CD4-positive, CD25-positive, alpha-beta regulatory T cell (primary cell): ENCODE results near the gene PRKCE. TPM values are rescaled to one million over a fixed set of nuclear protein-coding genes. Genes with fewer than 3 reads are reported as not detected.
A peak's percentile ranks its signal among the peaks of the same experiment; 100 is the strongest.

Experiments
- ATAC-seq, 2 donors: fragments of 150-1000 bp; cut with Tn5 transposase; one replicate each; pipeline ENCODE4 v1.10.0; 2021; ENCODE audit warnings: low read depth in 2 of 2, moderate number of reproducible peaks in 2 of 2, moderate library complexity in 1 of 2
- DNase-seq, 3 donors: peaks; one replicate each; pipeline versions ENCODE4 v3.0.0 to v3.0.0-alpha.2; 2012 to 2022; ENCODE audit warnings: mixed read lengths in 1 of 3
- H3K27ac ChIP-seq: one replicate; pipeline ENCODE4 v1.7.0; 2013; ENCODE audit warnings: mild to moderate bottlenecking, low read length; ENCODE audit not compliant: insufficient read depth, poor library complexity, severe bottlenecking
- H3K27me3 ChIP-seq: one replicate; pipeline ENCODE4 v1.7.0; 2013; ENCODE audit warnings: low read length; ENCODE audit not compliant: control insufficient read depth, insufficient read depth
- H3K36me3 ChIP-seq: one replicate; pipeline ENCODE4 v1.7.0; 2013; ENCODE audit warnings: mild to moderate bottlenecking, low read length, moderate library complexity; ENCODE audit not compliant: control insufficient read depth, insufficient read depth
- H3K4me1 ChIP-seq: 2 replicates; pipeline ENCODE4 v1.7.0; 2013; ENCODE audit warnings: mild to moderate bottlenecking, low read length; ENCODE audit not compliant: insufficient read depth, control insufficient read depth, poor library complexity, severe bottlenecking
- H3K4me3 ChIP-seq: one replicate; pipeline ENCODE4 v1.7.0; 2013; ENCODE audit warnings: low read depth, mild to moderate bottlenecking, low read length, moderate library complexity
- H3K9me3 ChIP-seq, 2 experiments: 1 replicate in 1 of 2; 2 replicates in 1 of 2; pipeline ENCODE4 v1.7.0; 2013; ENCODE audit warnings: low read length in 2 of 2, mild to moderate bottlenecking in 1 of 2, moderate library complexity in 1 of 2; ENCODE audit not compliant: control insufficient read depth in 2 of 2
- H3K27ac Mint-ChIP-seq, 3 donors: one replicate each; pipeline ENCODE4 v1.8.0; 2020 to 2022; ENCODE audit warnings: mild to moderate bottlenecking in 3 of 3, mixed read lengths in 3 of 3, moderate library complexity in 2 of 3
- H3K27me3 Mint-ChIP-seq: one replicate; pipeline ENCODE4 v1.8.0; 2022; ENCODE audit warnings: mild to moderate bottlenecking, mixed read lengths
- H3K36me3 Mint-ChIP-seq: one replicate; pipeline ENCODE4 v1.8.0; 2020; ENCODE audit warnings: mixed read lengths
- H3K4me1 Mint-ChIP-seq, 4 donors: one replicate each; pipeline ENCODE4 v1.8.0; 2020 to 2022; ENCODE audit warnings: mixed read lengths in 4 of 4, mild to moderate bottlenecking in 1 of 4
- H3K4me3 Mint-ChIP-seq, 4 donors: one replicate each; pipeline ENCODE4 v1.8.0; 2020 to 2022; ENCODE audit warnings: mild to moderate bottlenecking in 4 of 4, mixed read lengths in 4 of 4, moderate library complexity in 3 of 4
- H3K9me3 Mint-ChIP-seq, 7 donors: one replicate each; pipeline ENCODE4 v1.8.0; 2020 to 2022; ENCODE audit warnings: mixed read lengths in 7 of 7, mild to moderate bottlenecking in 3 of 7, moderate library complexity in 2 of 7
- polyA plus RNA-seq, 4 donors: library from polyadenylated mRNA; unstranded; fragments of 300-500 nt; fragmentation: Illumina TruSeq; gene quantifications; one replicate each; pipeline ENCODE4 v1.2.3, GENCODE V29; 2021
- total RNA-seq: library from RNA; stranded (reverse); gene quantifications from one replicate; pipeline ENCODE4 v1.2.3, GENCODE V29; 2022

The PRKCE gene
- total and polyA plus RNA-seq, 5 donors from 2014 or later = 0.78 to 16.5 (median 1.3) TPM

DNA sequence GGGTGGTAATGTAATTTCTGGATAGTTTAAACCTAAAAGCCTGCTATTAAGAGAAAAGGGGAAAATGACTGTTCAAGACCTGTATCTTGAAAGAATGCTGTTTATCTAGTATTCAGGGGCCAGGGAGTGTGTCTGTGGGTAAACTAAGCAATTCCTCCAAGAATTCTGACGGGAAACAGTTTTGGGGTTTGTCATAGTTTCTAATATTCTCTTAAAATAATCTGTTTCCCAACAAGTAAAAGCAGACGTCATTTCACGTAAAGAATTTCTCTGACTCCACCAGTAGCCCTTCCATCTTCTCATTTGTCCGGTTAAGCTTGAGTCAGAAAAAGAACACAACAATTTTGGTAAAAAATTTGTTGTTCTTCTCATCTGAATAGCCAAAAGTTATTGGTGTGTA is 413.7 kb downstream of the PRKCE start:
- H3K4me3 ChIP-seq = no peak overlapping the region
- H3K9me3 Mint-ChIP-seq = no peaks in the 10 kb centered on the region
- no peak overlapping the region for H3K27ac Mint-ChIP-seq
- H3K4me1 ChIP-seq = peaks cover 3% of the 10 kb centered on the region
- no peak overlapping the region for H3K27ac ChIP-seq
- no peaks in the 10 kb centered on the region for H3K36me3 Mint-ChIP-seq
- H3K9me3 ChIP-seq = no peaks in the 10 kb centered on the region
- H3K4me3 Mint-ChIP-seq = no peak overlapping the region
- no peaks in the 10 kb centered on the region for H3K27me3 ChIP-seq
- no peaks in the 10 kb centered on the region for H3K27me3 Mint-ChIP-seq
- ATAC-seq (no peak), DNase-seq (no peak)
- H3K4me1 Mint-ChIP-seq = peaks cover 0 to 16% (median 5%) of the 10 kb centered on the region in 4 donors
- no peaks in the 10 kb centered on the region for H3K36me3 ChIP-seq

DNA sequence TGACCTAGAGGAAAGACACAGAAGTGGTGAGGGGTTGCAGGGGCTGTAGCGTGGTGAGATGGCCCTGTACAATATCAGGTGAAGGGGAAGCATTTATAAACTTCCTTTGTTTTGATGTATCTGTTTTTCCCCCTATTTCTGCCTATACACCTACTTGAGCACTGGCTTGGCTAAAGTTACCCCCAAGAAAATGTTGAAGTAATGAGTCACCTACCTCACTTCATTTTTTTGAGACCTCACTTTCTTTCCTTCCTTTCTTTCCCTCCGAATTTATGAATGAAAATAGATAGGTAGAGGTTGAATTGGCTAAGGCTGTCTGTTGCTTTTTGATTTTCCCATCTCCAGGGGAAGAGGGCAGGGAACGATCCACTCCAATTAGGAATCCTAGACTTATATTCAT is 414.6 kb downstream of the PRKCE start:
- no peak for ATAC-seq
- Histone ChIP-seq H3K9me3 (no peaks in the 10 kb centered on the region), H3K27ac (no peak overlapping the region), H3K4me3 (no peak overlapping the region), H3K36me3 (no peaks in the 10 kb centered on the region), H3K4me1 (peaks cover 3% of the 10 kb centered on the region), H3K27me3 (no peaks in the 10 kb centered on the region)
- no peaks in the 10 kb centered on the region for H3K9me3 Mint-ChIP-seq
- no peaks in the 10 kb centered on the region for H3K27me3 Mint-ChIP-seq
- H3K4me1 Mint-ChIP-seq = peaks cover 0 to 16% (median 5%) of the 10 kb centered on the region in 4 donors
- H3K27ac Mint-ChIP-seq = no peak overlapping the region
- no peak overlapping the region for H3K4me3 Mint-ChIP-seq
- H3K36me3 Mint-ChIP-seq = peaks cover 4% of the 10 kb centered on the region
- DNase-seq = no peak

DNA sequence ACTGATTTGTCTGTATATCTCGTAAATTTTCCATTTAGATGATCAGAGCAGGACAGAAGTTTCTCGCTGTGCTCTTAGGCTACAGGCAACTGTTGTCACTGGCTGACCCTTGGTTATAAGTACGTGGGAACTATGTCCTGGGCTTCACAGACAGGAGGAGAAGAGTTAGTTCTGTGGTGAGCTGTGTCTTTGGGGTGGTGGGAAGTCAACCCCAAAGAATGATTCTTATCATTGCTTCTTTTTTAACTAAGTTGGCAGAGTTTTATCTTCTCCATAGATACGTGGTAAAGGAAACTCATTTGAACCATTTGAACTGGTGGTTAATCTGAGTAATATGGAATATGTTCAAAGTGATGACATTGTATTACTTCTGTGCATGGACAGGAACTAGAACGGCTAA is 415.1 kb downstream of the PRKCE start:
- Mint-ChIP-seq H3K27ac (no peak overlapping the region), H3K4me3 (no peak overlapping the region), H3K9me3 (no peaks in the 10 kb centered on the region), H3K36me3 (peaks cover 5% of the 10 kb centered on the region), H3K27me3 (peaks cover 1% of the 10 kb centered on the region), H3K4me1 (peaks cover 0 to 16% (median 5%) of the 10 kb centered on the region in 4 donors)
- Histone ChIP-seq H3K4me3 (no peak overlapping the region), H3K27ac (no peak overlapping the region), H3K36me3 (no peaks in the 10 kb centered on the region), H3K9me3 (no peaks in the 10 kb centered on the region), H3K4me1 (peaks cover 3% of the 10 kb centered on the region), H3K27me3 (no peaks in the 10 kb centered on the region)
- no peak for DNase-seq
- ATAC-seq = no peak

DNA sequence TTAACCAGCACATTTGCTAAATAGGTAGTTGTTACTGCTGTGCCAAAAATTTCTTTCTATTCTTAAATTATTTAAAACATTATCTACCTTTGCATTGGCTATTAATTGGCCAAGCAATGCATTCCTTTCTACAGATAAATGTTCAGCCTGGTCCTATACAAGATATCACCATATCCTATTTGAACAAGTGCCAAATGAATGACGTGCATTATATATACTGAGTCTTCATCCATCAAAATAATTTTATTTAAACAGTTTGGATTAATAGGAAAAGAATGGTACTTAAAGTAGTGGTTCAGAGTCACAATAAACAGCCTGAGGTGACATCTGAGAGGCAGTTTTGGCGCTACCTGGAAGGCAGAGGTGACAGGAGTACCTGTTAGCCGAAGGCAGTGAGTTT is 415.6 kb downstream of the PRKCE start:
- no peak for DNase-seq
- no peak for ATAC-seq
- Histone ChIP-seq H3K27me3 (no peaks in the 10 kb centered on the region), H3K4me3 (no peak overlapping the region), H3K36me3 (no peaks in the 10 kb centered on the region), H3K27ac (no peak overlapping the region), H3K4me1 (peaks cover 3% of the 10 kb centered on the region), H3K9me3 (no peaks in the 10 kb centered on the region)
- Mint-ChIP-seq H3K27me3 (peaks cover 5% of the 10 kb centered on the region), H3K4me1 (peaks cover 0 to 16% (median 5%) of the 10 kb centered on the region in 4 donors), H3K9me3 (no peaks in the 10 kb centered on the region), H3K4me3 (no peak overlapping the region), H3K27ac (no peak overlapping the region), H3K36me3 (peaks cover 8% of the 10 kb centered on the region)

DNA sequence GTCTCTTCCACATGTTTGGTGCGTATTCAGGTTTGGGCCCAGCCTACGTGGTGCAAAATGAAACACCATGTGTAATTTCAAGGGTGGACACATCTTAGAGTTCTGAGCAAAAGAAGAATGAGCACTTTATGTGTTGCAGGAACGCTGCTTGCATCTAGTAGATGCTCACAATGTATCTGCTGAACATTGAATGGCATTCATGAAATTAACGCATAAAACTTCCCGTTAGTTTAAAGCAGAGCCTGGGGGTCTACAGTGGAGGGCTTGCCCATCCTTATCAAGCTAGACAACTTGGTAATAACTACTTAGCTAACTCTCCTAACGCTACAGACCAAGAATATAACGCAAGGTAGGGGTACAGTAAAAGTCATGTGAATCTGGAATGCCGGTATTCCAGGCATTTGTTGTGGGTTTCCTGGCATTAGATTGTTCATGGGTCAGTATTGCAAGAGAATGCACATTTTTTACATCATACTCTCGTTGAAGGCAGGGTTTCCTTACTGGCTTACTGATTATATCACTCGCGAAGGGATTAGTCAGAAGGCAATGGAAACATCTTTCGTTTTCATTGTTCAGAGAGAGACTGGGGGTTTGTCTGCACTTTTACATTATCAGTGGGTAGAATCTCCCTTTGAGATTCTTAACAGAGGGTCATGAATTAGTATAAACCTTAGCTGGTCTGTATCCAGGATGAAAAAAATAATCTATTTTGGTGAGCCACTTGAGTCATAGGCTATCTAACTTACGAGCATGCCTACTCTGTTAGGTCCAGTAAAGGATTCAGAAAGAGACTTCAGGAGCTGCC is 416.2 kb downstream of the PRKCE start:
- H3K27me3 ChIP-seq = no peaks in the 10 kb centered on the region
- H3K9me3 ChIP-seq = no peaks in the 10 kb centered on the region
- no peak overlapping the region for H3K27ac ChIP-seq
- DNase-seq (peak in 1 of 3 donors; percentile 35), ATAC-seq (no peak)
- peaks cover 3% of the 10 kb centered on the region for H3K4me1 ChIP-seq
- H3K36me3 ChIP-seq = no peaks in the 10 kb centered on the region
- Mint-ChIP-seq H3K4me1 (peaks cover 0 to 16% (median 5%) of the 10 kb centered on the region in 4 donors), H3K36me3 (peaks cover 8% of the 10 kb centered on the region), H3K27ac (no peak overlapping the region), H3K9me3 (no peaks in the 10 kb centered on the region), H3K27me3 (peaks cover 5% of the 10 kb centered on the region), H3K4me3 (no peak overlapping the region)
- H3K4me3 ChIP-seq = no peak overlapping the region

DNA sequence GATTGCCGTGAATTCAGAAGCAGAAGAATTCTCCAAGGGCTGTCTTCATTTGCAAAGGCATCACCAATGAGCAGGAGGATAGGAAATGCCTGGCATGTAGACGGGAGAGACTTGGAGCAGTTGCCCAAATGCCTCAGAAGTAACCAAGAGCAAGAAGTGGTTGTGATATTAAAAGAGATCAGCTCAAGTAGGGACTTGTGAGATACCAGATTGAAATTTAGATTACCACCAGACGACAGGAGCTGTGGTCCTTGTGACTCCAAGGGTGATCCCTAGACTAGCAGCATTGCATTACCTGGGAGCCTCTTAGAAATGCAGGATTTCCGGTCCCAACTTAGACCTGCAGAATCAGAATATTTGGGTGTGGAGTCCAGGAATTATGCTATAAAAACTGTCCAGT is 417.2 kb downstream of the PRKCE start:
- no peak overlapping the region for H3K4me3 Mint-ChIP-seq
- Histone ChIP-seq H3K4me3 (no peak overlapping the region), H3K4me1 (peaks cover 3% of the 10 kb centered on the region), H3K27ac (no peak overlapping the region), H3K9me3 (no peaks in the 10 kb centered on the region), H3K27me3 (no peaks in the 10 kb centered on the region), H3K36me3 (no peaks in the 10 kb centered on the region)
- peaks cover 9% of the 10 kb centered on the region for H3K27me3 Mint-ChIP-seq
- ATAC-seq = no peak
- no peaks in the 10 kb centered on the region for H3K9me3 Mint-ChIP-seq
- H3K27ac Mint-ChIP-seq = no peak overlapping the region
- H3K36me3 Mint-ChIP-seq = peaks cover 8% of the 10 kb centered on the region
- H3K4me1 Mint-ChIP-seq = peaks cover 0 to 12% (median 5%) of the 10 kb centered on the region in 4 donors
- DNase-seq = no peak

DNA sequence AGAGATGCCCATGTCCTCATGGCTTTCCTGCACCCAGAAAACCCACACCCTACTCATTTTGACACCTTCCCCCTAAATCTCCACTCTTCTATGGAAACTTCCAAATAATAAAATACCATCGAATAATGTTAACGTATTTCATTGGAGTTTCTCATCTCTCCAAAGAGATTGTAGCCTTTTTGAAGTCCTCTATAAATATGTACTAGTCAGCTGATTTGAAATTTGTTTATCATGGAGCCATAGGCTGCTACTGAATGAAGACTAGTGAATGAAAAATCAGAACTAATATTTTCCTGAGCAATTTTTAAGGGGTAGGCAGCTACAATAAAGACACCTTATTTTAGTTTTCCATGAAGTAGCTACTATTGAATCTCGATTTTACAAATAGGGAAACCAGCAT is 419.6 kb downstream of the PRKCE start:
- Histone ChIP-seq H3K36me3 (no peaks in the 10 kb centered on the region), H3K4me3 (no peak overlapping the region), H3K27ac (no peak overlapping the region), H3K4me1 (peaks cover 3% of the 10 kb centered on the region), H3K27me3 (no peaks in the 10 kb centered on the region), H3K9me3 (no peaks in the 10 kb centered on the region)
- no peaks in the 10 kb centered on the region for H3K9me3 Mint-ChIP-seq
- peaks cover 8% of the 10 kb centered on the region for H3K36me3 Mint-ChIP-seq
- H3K4me3 Mint-ChIP-seq = no peak overlapping the region
- peaks cover 0 to 10% (median 5%) of the 10 kb centered on the region in 4 donors for H3K4me1 Mint-ChIP-seq
- DNase-seq = no peak
- no peak overlapping the region for H3K27ac Mint-ChIP-seq
- H3K27me3 Mint-ChIP-seq = peaks cover 10% of the 10 kb centered on the region
- ATAC-seq = no peak
